Measurements from ENCODE around the gene ANKMY1.

DNA sequence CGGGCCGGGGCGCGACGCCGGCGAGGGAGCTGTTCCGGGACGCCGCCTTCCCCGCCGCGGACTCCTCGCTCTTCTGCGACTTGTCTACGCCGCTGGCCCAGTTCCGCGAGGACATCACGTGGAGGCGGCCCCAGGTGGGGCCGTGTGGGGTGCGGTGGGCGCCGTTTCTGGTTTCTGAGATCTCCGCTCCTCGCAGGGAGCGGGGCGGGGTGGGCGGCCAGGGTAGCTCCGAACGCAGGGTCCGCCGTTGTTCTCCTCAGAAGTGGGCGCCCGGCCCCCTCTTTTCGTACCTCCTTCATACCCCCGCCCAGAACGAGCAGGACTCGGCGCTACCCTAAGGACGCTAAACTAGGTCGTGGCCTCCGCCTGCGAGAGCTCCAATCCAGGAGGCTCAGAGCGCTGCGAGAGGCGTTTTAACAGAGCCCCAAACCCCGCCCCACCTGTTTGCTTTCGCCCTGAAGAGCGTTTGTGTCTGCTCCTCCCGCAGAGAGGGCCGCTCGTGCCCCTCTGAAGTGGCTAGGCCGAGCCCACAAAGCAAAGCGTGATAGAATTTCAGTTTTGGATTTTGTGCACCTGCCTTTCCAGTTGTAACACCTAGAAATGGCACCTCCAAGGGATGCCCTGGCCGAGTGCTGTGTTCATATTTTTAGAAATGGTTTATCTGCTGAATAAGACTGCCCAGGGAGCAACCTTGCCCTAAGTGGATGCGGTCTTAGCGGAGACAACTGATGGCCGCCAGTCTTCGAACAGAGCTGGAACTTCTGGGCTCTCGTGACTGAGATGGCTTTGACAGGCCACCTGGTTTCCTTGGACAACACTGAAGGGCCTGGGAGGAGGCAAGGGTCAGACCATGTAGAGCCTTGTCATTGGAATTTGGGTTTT, 29.4 kb upstream of the ANKMY1 start:
- TF ChIP-seq, protein P1, sequence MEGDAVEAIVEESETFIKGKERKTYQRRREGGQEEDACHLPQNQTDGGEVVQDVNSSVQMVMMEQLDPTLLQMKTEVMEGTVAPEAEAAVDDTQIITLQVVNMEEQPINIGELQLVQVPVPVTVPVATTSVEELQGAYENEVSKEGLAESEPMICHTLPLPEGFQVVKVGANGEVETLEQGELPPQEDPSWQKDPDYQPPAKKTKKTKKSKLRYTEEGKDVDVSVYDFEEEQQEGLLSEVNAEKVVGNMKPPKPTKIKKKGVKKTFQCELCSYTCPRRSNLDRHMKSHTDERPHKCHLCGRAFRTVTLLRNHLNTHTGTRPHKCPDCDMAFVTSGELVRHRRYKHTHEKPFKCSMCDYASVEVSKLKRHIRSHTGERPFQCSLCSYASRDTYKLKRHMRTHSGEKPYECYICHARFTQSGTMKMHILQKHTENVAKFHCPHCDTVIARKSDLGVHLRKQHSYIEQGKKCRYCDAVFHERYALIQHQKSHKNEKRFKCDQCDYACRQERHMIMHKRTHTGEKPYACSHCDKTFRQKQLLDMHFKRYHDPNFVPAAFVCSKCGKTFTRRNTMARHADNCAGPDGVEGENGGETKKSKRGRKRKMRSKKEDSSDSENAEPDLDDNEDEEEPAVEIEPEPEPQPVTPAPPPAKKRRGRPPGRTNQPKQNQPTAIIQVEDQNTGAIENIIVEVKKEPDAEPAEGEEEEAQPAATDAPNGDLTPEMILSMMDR (IDR thresholded peaks at IDR 0.05; ENCODE audit: insufficient read depth, low read length, poor library complexity, severe bottlenecking): no peak
- TF ChIP-seq EZH2phosphoT487 (conservative IDR thresholded peaks at IDR 0.05; ENCODE audit: low read length): no peak

Measured in SU-DHL-6 (cell line).